Measurements from ENCODE around the gene TMA7B.
A peak's percentile ranks its signal among the peaks of the same experiment; 100 is the strongest.
"Not testable (repeated sequence)": the region's sequence is repeated elsewhere in the genome, so short reads cannot be mapped to it uniquely, and the experiment has no call there.

The TMA7B gene

DNA sequence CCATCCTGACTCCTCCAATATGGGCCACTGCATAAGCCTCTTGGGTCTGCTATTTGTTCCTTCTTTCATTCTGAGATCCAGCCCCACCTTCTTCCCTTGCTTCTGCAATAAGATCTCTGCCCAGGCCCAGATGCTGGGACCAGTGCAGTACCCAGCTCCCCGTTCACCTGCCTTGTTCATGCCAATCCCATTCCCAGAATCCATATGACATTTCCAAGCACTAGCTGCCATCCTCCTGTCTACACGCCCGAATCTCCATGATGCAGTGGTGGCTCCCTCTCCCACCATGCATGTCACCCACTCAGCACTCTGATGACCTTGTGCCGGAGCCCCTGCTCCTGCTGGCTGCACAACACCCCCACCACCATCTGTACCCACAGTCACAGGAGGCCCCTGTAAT is 23.1 kb downstream of the TMA7B start:
- no peak for DNase-seq (ENCODE audit: low read depth in 2 of 2)

DNA sequence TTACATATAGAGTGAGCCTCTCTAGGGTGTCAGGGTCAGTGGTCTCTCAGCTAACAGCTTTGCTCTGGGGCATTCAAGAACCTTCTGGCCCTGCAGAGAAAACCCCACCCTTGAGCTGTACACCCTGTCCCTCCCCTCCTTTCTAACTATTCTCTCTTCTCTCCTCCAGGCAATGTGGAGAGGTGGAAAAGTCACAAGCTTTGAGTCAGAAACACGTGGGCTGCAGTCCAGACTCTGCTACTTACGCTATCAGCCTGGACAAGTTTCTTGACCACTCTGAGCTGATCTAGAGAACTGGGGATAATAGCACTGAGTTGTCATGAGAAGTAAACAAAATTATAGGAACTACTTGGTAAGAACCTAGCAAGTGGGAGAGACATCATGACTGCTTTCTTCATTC is 23.8 kb downstream of the TMA7B start:
- DNase-seq (ENCODE audit: low read depth in 2 of 2) = no peak

DNA sequence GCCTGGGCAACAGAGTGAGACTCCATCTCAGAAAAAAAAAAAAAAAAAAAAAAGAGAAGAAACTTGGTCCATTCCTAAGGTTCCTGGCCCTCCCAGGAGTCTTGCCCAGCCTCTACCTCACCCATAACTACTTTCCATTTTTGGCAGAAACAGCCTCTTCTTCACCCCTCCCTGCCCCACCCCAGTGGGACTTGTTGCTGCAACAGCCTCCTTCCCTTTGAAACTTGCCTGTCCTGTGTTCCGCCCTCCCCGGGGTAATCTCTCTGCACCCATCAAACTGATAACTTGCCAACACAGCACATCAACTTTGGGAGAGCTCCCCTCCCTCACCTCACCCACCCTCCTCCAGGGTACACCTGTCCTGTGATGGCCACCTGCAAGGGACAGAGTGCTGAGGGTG is 24.5 kb downstream of the TMA7B start:
- DNase-seq (ENCODE audit: low read depth in 2 of 2) = no peak

DNA sequence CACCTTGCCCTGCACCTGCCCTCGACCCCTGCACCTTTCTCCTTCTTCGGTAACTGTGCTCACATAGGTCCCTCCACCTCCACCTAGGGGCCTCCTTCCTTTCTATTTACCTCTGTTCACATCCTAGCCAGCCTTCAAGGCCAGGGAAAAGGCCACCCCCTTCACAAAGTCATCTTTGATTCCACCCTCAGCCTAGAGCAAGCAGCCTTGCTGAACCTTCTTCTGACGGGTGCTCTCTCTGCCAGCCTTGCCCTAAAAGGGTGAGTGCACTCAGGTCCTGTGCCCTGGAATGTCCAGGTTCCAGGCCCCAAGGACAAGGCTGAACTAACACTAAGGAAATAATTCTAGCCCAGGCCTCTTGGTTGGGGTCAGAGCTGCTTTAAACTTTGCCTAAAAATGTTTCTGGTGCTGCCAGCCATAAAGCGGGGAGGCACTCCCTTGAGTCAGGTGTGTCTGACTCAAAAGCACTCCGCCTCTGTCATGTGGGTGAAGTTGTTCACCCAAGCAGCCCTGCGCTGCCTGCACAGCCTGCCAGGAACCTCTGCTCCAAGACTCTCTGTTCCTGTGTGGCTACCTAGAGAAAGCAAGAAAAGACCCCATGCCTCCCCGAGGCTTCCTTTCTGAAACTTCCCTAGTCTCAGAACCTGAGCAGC is 25.3 kb downstream of the TMA7B start:
- DNase-seq (ENCODE audit: low read depth in 2 of 2) = no peak

DNA sequence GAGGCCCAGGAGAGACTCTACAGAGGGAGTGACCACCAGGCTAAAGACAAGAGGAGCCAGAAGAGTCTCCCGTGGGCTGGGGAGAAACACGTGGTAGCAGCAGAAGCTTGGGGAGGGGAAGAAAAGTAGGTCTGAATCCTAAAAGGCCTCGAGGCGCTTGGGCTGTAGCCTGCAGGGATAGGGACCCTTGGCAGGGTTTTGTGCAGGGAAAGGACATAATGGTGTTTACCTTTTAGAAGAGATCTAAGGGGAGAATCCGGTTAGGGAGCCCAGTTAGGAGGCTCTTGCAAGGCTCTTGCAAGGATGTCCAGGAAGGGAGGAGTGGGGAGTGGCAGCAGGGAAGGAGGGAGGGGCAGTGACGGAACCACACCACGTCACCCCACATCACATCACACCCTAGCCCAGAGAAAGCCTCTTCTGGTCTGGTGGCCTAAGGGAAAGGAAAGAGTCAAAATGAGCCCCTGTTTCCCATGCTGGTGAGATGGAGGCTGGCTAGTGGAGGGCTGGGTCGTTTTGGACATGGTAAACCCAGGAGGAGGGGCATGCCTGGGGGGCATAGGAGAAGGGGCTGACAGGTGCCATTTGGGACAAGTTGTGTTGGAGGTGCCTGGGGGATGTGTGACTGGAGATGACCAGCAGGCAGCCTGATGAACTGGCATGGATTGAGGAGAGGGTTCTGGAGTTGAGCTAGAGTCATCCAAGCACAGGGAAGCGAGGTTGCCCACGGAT is 28.4 kb downstream of the TMA7B start:
- no peak for DNase-seq (ENCODE audit: low read depth in 2 of 2)

DNA sequence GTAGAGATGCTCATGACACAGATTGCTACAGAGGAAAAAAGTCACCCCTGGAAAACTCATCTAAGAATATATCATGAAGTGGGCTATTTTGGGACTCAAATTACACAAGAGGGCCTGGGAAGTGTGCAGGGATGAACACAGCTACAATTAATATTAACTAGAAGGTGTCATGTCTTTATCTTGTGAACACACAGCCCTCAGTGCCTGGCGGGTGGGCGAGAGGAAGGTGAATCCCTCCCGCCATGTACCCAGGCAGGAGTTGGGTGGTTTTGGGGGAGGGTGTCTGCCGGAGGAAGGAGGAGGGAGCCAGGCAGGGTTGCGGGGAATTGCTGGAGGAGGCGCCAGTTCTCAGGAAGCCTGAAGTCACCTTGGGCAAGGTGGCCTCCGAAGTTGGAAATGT is 29.4 kb downstream of the TMA7B start:
- no peak for DNase-seq (ENCODE audit: low read depth in 2 of 2)

DNA sequence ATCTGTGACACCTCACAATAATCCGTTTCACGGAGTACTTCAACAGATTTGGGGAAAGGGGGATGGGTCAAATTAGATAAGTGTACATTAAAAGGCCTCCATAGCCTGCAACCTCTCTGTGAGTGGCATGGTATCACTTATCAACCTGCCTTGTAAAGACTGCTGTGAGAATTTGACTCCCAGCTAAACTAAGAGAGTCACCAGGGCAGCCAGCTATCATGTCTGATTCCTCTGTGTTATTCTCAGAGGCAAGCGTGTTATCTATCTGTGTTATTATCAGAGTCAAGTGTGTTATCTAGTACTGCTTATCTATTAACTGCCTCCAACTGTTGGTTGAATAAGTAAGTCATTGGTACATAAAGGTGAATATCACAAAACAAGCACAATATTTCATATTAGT is 30.5 kb downstream of the TMA7B start:
- DNase-seq (ENCODE audit: low read depth in 2 of 2) = no peak

DNA sequence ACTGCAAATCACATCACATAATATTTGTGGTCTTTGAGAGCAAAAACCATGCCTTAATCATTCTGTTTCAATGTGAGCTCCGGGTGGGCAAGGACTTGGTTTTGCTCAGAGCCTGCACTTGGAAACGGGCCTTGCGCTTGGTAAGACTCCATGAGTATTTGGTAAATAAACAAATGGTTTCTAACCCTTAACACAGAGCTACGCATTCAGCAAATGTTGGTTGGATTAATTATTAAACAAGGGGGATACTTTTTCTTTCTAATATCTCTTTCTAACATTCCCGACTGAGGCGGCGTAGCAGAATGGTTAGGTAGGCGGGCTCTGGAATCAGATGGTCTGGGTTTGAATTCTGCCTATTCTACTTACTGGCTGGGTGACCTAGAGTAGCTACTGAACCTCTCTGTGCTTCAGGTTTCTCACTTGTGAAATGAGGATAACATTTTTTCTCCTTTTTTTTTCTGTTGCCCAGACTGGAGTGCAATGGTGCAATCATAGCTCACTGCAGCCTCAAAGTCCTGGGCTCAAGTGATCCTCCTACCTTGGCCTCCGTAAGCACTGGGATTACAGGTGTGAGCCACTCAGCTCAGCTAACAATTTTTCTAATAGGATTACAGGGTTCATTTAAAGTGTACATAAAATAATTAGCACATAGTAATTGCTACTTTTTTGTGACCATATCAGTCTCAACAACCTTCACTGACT is 31.1 kb downstream of the TMA7B start:
- DNase-seq (ENCODE audit: low read depth in 2 of 2) = no peak

DNA sequence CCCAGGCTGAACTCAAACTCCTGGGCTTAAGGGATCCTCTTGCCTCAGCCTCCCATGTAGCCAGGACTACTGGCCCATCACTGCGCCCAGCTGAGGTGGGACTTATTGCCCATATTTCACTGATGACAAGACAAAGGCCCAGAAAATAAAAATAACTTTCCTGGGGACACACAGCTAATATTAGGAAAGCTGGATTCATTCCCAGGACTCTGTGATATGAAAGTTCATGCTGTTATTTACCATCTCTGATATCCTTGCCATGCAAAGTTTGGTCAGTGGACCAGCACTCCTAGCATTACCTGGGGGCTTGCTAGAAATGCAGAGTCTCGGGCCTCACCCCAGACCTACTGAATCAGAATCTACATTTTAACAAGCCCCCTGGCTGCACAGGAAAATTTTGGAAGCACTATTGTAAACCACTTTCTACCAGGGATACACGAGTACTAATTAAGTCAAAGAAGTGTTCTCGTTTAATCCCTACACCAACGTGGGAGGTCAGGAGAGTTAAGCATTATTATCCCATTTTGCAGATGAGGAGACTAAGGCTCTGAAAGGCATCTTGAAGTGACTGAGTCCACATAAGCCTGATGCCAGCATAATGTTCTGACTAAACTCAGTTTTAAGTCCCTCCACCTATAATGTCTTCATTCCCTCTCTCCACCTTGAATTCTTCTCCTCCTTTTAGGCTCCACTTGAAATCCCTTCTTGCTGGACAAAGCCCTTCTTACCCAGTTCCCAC is 32.1 kb downstream of the TMA7B start:
- DNase-seq (ENCODE audit: low read depth in 2 of 2) = no peak

DNA sequence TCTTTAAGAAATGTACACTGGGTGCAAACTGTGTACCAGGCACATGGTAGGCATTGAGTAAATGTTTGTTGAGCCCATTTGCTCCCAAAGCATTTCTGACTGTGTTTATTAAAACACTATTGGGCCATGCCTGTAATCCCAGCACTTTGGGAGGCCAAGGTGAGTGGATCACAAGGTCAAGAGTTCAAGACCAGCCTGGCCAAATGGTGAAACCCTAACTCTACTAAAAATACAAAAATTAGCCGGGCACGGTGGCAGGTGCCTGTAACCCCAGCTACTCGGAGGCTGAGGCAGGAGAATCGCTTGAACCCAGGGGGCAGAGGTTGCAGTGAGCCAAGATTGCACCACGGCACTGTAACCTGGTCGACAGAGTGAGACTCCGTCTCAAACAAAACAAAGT is 32.7 kb downstream of the TMA7B start:
- DNase-seq (ENCODE audit: low read depth in 2 of 2) = not testable (repeated sequence)

DNA sequence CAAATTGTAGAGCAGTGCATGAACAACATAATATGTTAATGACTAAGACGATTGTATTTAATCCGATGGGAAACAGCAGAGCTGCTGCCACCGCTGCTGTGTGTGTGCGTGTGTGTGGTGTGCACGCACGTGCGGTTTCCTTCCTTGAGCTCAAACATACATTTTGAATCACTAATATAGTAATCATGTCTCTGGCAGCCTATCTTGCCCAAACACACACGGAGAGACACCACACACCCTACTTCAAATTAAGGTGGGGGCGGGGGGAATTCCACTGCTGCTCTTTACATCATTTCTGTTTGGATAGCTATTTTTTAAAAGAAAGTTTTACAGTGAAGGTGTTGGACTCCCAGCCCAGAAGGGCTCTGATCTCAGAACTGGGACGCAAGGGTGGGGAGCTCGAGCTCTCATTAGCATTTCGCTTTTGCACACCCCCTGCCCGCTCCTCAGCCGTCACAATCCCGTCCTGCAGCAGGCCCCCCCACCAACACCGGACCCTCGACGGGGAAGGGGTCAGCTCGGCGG is 33.9 kb downstream of the TMA7B start:
- peak; percentile 32 to 45 for DNase-seq (ENCODE audit: low read depth in 2 of 2)

DNA sequence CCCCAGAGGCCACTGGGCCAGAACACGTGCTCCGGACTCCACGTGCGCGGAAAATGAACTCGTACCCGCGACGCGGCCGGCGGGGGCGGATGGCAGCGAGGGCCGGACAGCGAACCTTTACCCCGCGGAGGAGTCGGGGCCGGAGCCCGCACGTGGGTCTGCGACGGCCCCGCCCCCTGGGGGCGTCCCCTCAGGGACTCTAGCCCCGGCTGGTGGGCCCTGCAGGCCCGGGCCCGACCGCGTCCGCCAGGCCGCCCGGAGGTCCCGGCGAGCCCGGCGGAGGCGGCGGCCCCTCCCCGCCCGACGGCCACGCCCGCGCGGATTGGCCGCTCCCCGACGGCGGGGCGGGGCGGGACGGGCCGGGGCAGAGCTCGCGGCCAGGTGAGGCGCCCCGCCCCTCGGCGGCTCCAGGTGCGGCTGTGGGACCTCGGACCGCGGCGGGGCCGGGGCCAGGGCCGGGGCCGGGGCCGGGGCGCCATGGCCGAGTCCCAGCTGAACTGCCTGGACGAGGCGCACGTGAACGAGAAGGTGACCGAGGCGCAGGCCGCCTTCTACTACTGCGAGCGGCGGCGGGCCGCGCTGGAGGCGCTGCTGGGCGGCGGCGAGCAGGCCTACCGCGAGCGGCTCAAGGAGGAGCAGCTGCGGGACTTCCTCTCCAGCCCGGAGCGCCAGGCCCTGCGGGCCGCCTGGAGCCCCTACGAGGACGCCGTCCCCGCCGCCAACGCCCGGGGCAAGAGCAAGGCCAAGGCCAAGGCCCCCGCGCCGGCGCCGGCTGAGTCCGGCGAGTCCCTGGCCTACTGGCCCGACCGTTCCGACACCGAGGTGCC is 34.6 kb downstream of the TMA7B start, which contains the start of gene FAM83F:
TSS of gene FAM83F (plus strand) at position 389 of the 827 bp plus-strand sequence. CDS start at position 478, 89 bp downstream.
- DNase-seq (ENCODE audit: low read depth in 2 of 2) = peak; percentile 15 to 57

DNA sequence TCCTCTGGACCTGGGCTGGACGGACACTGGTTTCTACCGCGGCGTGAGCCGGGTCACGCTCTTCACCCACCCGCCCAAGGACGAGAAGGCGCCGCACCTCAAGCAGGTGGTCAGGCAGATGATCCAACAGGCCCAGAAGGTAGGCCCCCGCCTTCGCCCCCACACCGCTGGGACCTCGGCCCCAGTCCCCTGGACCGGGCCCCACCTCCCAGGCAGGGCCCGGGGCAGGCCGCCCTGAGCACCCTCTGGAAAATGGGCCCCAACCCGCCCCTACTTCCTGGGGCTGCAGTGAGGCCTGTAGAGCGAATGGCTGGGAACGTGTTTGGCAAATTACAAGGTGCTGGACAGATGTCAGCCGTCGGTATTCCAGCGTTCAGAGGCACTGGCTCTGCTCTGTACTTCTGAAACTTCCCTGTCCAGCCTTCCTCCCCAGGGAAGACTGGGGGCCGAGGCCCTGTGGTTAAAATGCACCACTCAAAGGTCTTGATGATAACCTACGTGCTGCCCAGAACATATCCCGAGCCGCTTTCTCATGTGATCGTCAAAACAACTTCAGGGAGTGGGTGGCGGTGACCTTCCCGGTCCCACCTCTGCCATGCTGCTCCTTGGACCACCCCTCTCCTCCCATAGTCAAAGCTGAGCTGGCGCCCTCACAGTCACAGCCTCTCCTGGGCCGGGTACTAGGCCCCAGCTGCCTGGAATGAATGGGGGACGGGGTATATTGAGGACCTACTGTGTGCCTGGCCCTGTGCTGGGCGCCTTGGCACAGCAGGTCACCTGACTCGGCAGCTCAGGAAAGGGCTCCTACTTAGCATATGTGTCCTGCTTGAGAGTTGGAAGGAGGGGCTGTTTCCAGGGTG is 35.4 kb downstream of the TMA7B start:
- DNase-seq (ENCODE audit: low read depth in 2 of 2) = no peak

DNA sequence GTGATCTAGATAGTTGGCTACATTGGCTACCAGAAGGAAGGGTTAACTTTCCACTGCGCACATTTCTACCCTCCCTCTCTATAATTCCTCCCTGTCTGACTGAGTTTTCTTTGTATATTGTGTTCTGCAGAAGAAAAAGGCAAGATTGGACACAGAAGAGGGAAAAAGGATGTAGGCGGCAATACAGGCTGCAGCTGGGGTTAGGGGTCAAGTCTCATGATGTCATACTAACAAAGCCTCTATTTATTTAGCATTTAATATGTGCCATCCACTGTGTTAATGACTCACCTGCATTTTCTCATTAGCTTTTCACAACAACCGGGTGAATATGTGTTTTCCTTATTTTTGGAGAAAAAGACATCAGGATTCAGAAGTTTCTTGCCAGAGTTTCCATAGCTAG is 36.5 kb downstream of the TMA7B start:
- no peak for DNase-seq (ENCODE audit: low read depth in 2 of 2)

DNA sequence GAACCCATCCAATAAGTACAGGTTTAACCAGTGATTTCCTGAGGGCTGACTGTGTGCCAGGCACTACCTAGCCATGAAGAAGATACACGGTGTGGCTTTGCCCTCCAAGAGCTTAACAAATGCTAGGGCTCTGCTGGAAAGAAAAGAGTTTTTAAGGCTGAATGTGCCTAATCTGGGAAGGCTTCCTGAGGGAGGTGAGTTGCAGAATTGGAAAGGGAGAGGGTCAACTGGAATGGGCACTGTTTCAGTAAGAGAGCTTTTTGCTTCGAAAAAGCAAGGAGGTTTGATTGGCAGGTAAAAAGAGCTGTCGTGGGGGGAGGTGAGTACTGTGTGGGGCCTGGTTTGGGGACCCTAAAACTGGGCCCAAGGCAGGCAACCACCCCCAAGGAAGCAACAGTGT is 37.2 kb downstream of the TMA7B start:
- no peak for DNase-seq (ENCODE audit: low read depth in 2 of 2)

DNA sequence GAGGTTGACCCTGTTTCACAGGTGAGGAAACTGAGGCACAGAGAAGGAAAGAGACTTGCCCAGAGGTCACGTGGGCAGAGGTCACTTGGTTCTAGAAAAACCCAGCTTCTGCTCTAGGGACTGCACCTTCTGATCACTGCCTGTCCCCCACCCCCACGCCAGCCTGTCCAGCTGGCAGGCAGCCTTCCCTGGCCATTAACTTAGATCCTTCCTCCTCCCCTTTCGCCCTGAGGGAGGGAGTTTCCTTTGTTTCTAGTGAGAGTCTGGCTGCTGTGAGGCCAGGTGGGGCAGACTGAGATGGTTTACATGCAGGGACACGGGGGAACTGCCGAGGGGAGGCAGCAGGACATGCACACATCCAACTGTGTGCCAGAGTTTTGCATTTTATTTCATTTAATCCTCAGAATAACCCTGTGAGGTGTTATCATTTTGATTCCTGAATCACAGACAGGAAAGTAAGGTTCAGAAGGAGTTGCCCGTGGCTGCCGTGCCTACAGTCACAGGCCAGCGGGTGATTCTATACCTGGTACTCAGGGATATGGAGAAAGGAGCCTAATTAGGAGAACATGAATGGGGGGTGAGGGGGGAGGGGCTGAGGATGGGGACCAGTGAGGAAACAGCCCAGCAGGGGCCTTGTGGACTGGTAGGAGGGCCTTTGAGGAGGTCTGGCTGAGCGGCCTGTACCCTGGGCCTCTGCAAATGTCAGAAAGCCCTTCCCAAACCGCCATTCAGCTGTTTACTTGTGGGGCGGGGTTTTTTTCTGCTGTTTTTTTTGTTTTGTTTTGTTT is 37.9 kb downstream of the TMA7B start:
- DNase-seq (ENCODE audit: low read depth in 2 of 2) = no peak

DNA sequence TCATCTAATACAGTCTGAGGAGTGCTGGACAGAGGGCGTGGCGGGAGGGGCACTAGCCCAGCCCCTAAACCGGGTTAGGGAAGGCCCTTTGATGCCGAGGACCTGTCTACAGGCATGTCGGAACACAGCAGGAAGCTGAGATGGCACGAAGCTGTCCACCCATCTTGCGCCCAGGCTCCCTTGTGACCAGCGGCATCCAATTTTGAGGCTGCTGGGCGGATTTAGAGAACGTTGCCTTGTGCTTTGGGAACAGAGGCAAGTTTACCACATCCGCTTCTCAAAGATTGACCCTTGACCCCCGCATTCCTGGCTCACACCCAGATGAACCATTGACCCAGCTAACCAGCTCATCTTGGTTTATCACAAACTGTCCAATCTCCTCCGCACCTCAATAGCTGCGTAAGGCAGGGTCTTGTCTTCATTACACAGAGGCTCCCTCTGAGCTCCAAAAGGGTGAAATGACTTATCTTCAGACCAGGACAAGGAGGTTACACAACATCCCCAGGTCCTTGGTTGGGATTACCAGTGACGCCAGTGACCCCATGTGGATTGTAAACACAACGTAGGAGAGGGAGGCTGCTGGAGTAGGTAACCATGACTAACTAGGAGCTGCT is 39.1 kb downstream of the TMA7B start:
- DNase-seq (ENCODE audit: low read depth in 2 of 2) = no peak

DNA sequence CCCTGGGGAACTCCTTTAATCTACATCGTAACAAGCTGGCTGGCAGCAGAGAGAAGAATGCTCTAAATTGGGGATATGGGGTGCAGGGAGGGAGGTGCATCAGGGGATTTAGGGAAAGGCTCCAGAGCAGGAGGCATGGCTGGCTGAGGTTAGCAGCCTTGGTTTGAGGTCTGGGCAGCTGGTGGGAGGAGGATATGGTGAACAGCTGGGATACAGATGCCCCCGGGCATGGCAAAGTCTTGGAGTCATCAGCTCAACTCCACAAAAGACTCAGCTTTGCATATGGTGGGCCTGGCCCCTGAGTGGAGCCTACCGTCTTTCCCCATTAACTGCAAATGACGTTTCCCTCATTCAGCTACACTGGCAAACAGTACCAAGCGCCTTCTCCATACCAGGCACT is 40.0 kb downstream of the TMA7B start:
- DNase-seq (ENCODE audit: low read depth in 2 of 2) = no peak

DNA sequence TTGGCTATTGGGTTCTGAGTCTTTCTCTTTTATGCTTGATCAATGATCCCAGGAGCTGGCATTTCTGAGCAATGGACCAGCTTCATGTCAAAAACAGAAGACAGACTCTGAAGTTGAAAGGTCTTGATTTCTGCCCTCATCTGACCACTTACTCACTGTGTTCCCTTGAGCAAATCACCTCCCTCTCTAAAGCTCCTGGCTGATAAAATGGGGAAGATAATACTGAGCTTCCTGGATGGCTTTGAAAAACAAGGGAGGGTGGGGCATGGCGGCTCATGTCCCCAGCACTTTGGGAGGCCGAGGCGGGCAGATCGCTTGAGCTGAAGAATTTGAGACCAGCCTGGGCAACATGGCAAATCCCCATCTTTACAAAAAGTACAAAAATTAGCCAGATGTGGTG is 40.9 kb downstream of the TMA7B start:
- DNase-seq (ENCODE audit: low read depth in 2 of 2) = no peak

All from stimulated activated CD4-positive, alpha-beta T cell treated with anti-CD3 and anti-CD28 coated beads, Interleukin-1b, Interleukin-23, amount 100 ng/mL, for 4 hours (primary cell).